ENCODE data around the gene HLA-G. TPM values are rescaled to one million over a fixed set of nuclear protein-coding genes. Genes with fewer than 3 reads are reported as not detected.

Gene HLA-G
- total RNA-seq, 4 donors from 2014 or later: 0.18 to 0.27 TPM; not detected in 2

GRCh38 chr6:29791786-29792122 is 35.9 kb upstream of the HLA-G start:
- no peak for TF ChIP-seq CTCF (IDR thresholded peaks at IDR 0.05)
- no peak for TF ChIP-seq POLR2A (IDR thresholded peaks at IDR 0.05)
- no peaks in the 10 kb centered on the region for H3K36me3 ChIP-seq
- WGBS, 2 donors: 33 to 37% methylated on average over 6 to 11 of the region's 12 CpGs
- peak overlapping the region in 3 of 4 donors; percentile 69 to 80 (median 73) for H3K27ac ChIP-seq
- intact Hi-C loops (cut with DNase I): no loop called here
- H3K4me1 ChIP-seq: peaks cover 0 to 26% (median 0%) of the 10 kb centered on the region in 3 donors
- H3K9me3 ChIP-seq: no peaks in the 10 kb centered on the region
- no peak for DNase-seq
- peak overlapping the region; percentile 57 to 67 (median 62) for H3K4me3 ChIP-seq
- H3K27me3 ChIP-seq: peaks cover 0 to 39% (median 0%) of the 10 kb centered on the region in 4 donors

GRCh38 chr6:29792123-29793035 is 35.2 kb upstream of the HLA-G start:
- 0 to 8% methylated on average over 2 to 4 of the region's 79 CpGs for WGBS, 2 donors
- no peak for DNase-seq
- peaks cover 0 to 26% (median 0%) of the 10 kb centered on the region in 3 donors for H3K4me1 ChIP-seq
- peak; percentile 43 to 58 (median 49) for TF ChIP-seq CTCF (IDR thresholded peaks at IDR 0.05)
- TF ChIP-seq POLR2A (IDR thresholded peaks at IDR 0.05): no peak
- H3K27ac ChIP-seq: peak overlapping the region; percentile 66 to 80 (median 71)
- peak overlapping the region; percentile 57 to 67 (median 62) for H3K4me3 ChIP-seq
- no peaks in the 10 kb centered on the region for H3K9me3 ChIP-seq
- intact Hi-C loops (cut with DNase I): no loop called here
- H3K36me3 ChIP-seq: no peaks in the 10 kb centered on the region
- H3K27me3 ChIP-seq: peaks cover 0 to 39% (median 0%) of the 10 kb centered on the region in 4 donors

GRCh38 chr6:29793036-29793356 is 34.6 kb upstream of the HLA-G start:
- peak overlapping the region; percentile 57 to 67 (median 62) for H3K4me3 ChIP-seq
- peaks cover 0 to 39% (median 0%) of the 10 kb centered on the region in 4 donors for H3K27me3 ChIP-seq
- peak overlapping the region in 1 of 4 donors; percentile 66 for H3K27ac ChIP-seq

GRCh38 chr6:29793796-29794195 is 33.8 kb upstream of the HLA-G start:
- 64 to 66% methylated on average over 3 of the region's 3 CpGs for WGBS, 2 donors
- intact Hi-C loops (cut with DNase I): no loop called here

More at GRCh38 chr6:29793036-29793356, 34.6 kb upstream of the HLA-G start:
- Histone ChIP-seq H3K4me1 (peaks cover 0 to 26% (median 0%) of the 10 kb centered on the region in 3 donors), H3K9me3 (no peaks in the 10 kb centered on the region), H3K36me3 (no peaks in the 10 kb centered on the region)
- intact Hi-C loops (cut with DNase I): no loop called here
- 45 to 51% methylated on average over 3 to 5 of the region's 11 CpGs for WGBS, 2 donors
- no peak for DNase-seq
- TF ChIP-seq CTCF (IDR thresholded peaks at IDR 0.05) (no peak), POLR2A (IDR thresholded peaks at IDR 0.05) (no peak)

More at GRCh38 chr6:29793796-29794195, 33.8 kb upstream of the HLA-G start:
- Histone ChIP-seq H3K36me3 (no peaks in the 10 kb centered on the region), H3K4me3 (no peak overlapping the region), H3K27ac (no peak overlapping the region), H3K27me3 (peaks cover 0 to 41% (median 0%) of the 10 kb centered on the region in 4 donors), H3K9me3 (no peaks in the 10 kb centered on the region), H3K4me1 (peaks cover 0 to 26% (median 0%) of the 10 kb centered on the region in 3 donors)
- TF ChIP-seq CTCF (IDR thresholded peaks at IDR 0.05) (no peak), POLR2A (IDR thresholded peaks at IDR 0.05) (no peak)
- no peak for DNase-seq
